CD4-positive, alpha-beta T cell treated with Interleukin-1 beta for 1 hour (primary cell): ENCODE results near the gene CNDP2.
"Not testable (repeated sequence)": the region's sequence is repeated elsewhere in the genome, so short reads cannot be mapped to it uniquely, and the experiment has no call there.

Source experiments
- DNase-seq, 2 donors: peaks; one replicate each; pipeline ENCODE4 v3.0.0-alpha.2; 2020 to 2022

Gene CNDP2

GRCh38 chr18:74519320-74520095 is 23.3 kb downstream of the CNDP2 start:
- DNase-seq = no peak

DNA sequence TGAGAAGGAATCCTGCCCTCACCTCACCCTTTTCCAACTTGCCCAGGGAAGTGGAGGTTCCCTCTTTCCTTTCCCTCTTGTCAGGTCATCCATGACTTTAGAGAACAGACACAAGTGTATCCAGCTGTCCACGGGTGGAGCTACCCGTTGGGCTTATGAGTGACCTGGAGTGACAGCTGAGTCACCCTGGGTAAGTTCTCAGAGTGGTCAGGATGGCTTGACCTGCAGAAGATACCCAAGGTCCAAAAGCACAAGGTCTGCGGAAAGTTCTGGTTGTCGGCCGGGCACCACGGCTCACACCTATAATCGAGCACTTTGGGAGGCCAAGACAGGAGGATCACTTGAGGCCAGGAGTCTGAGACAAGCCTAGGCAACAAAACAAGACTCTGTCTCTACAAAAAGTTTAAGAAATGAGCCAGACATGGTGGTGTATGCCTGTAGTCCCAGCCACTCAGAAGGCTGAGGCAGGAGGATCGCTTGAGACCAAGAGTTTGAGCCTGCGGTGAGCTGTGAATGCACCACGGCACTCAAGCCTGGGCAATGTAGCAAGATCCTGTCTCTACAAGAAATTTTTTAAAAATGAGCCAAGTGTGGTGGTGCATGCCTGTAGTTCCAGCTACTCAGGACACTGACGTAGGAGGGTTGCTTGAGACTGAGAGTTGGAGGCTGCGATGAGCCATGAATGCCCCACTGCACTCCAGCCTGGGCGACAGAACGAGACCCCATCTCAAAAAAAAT is 24.1 kb downstream of the CNDP2 start:
- no peak for DNase-seq

GRCh38 chr18:74521068-74521725 is 25.0 kb downstream of the CNDP2 start:
- no peak for DNase-seq

GRCh38 chr18:74522635-74523548 is 26.7 kb downstream of the CNDP2 start:
- DNase-seq = no peak

GRCh38 chr18:74524097-74524496 is 27.9 kb downstream of the CNDP2 start:
- no peak for DNase-seq

DNA sequence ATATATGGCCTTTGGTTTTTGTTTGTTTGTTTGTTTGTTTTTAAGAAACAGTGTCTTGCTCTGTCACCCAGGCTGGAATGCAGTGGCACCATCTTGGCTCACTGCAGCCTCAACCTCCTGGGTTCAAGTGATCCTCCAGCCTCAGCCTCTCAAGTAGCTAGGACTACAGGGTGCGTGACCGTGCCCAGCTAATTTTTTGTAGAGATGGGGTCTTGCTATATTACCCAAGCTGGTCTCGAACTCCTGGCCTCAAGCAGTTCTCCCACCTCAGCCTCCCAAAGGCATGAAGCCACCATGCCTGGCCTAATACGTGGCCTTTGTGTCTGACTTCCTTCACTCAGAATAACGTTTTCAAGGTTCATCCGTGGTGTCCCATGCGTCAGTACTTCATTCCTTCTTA is 28.8 kb downstream of the CNDP2 start:
- not testable (repeated sequence) for DNase-seq

GRCh38 chr18:74525741-74526140 is 29.6 kb downstream of the CNDP2 start:
- no peak for DNase-seq

DNA sequence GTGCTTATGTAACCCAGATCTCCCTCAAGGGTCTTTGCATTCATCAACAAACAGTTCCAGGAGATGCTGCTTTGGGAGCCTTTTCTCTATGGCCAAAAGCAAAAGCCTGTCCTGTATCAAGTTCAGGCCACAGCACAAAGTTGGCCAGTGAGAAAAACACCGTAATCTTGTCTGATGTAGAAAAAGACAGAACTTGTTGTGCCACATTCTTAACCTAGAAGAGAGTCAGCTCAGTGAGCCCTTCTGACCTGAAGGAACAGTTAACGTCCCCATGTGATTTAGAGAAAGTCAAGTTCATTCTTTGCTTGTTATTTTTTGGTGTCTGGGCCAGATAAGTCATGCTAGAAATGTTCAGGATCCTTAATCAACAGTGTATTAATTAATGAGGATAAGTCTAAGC is 30.3 kb downstream of the CNDP2 start:
- DNase-seq = no peak

GRCh38 chr18:74528478-74528877 is 32.3 kb downstream of the CNDP2 start:
- no peak for DNase-seq

DNA sequence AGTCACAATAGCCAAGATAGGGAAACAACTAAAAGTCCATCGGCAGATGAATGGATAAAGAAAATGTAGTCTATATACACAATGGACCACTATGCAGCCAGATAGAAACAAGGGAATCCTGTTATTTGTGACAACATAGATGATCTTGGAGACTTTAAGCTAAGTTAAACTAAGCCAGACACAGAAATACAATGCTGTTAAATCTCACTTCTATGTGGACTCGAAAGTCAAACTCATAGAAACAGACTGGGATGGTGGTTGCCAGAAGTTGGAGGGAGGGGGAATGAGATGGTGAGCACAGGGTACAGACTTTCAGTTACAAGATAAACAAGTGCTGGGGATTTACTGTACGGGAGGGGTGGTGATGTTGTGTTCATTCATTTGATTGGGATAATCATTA is 32.8 kb downstream of the CNDP2 start:
- no peak for DNase-seq

- no peak for DNase-seq
These were observed 33.2 kb downstream of the CNDP2 start for GRCh38 chr18:74529378-74529777.

GRCh38 chr18:74529811-74530583 is 33.8 kb downstream of the CNDP2 start:
- no peak for DNase-seq

DNA sequence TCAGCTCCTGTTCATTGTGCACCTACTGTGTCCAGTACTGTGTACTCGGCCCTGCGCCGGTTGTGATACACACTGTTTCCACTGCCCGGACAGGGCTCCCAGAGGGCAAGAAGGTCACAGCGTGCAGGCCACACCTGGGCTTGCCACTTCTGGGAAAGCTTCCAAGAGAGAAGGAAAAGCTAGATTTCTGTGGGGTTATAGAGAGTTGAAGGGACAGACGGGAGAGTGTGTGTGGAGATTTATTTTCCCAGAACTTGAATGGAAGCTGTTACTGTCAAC is 34.4 kb downstream of the CNDP2 start:
- DNase-seq = no peak

GRCh38 chr18:74531043-74531442 is 34.9 kb downstream of the CNDP2 start:
- no peak for DNase-seq

GRCh38 chr18:74532511-74533025 is 36.4 kb downstream of the CNDP2 start:
- no peak for DNase-seq

DNA sequence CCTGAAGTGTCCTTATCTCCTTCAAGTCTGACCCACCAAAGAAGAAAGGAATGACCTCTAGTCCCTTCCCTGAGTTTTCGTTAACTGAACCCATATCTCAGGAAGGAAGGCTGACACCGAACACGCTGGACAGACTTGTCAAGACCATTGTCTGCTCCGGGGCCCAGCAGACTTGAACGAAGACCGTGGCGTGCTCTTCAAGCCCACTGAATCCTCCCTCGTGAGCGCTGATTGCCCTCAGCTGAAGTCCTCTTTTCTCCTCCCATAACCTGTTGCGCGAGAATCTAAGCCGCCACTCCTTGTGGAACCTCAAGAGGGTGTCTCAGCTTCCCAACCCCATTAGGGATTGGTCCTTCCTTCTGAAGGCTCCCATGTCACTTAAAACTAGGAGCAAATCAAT is 37.5 kb downstream of the CNDP2 start:
- no peak for DNase-seq

DNA sequence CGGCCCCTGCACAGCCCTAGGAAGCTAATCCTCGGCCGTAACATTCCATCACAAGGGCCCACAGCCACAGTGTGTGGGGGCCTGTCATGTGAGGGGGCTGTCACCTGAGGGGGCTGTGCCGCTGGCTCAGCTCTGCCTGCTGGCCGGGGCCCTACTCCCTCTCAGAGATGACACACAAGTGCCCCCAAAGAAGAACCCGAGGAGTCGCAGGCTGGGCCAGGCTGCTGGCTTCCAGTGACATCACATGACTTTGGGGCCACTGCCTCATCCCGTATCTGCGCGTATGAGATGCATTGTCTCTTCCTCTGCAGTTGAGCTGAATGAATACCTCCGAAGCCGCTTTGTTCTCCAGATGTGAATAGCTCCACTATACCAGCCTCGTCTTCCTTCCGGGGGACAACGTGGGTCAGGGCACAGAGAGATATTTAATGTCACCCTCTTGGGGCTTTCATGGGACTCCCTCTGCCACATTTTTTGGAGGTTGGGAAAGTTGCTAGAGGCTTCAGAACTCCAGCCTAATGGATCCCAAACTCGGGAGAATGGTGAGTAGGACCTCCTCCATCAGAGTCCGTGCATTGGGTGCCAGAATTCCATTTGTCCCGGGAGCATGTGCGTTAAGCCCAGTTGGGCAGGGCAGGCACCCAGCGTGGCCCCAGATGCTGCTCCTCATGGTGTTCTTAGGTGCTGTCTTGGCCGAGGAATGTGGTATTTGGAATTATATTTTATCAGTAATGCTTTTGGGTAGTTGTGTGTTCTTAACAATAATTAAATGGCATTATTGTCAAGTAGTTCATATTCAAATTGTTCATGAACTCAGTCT is 38.2 kb downstream of the CNDP2 start, which contains the start of gene CNDP1:
Gene CNDP1 (plus strand): TSS at position 351 of the 820 bp plus-strand sequence. CDS start 168 bp downstream, at position 519.
- no peak for DNase-seq

GRCh38 chr18:74534981-74535649 is 39.0 kb downstream of the CNDP2 start:
- DNase-seq = no peak

DNA sequence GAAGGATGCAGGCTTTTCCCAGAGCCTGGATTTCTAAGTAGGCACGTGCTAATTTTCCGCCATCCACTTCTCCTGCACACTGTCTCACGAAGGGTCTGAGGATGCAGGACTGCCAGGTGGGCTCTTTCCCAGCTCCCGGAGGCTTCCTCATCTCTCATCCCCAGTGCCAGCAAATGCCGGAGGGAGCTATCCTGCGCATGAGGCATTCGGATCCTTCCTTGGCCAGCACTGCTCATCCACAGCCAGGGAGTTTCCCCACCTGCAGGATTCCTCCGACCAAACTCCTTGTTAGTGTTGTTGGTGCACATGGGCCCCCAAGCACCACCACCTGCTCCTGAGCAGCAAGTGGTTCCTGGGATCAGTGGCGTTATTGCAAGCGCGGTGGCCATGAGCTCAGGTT is 43.1 kb downstream of the CNDP2 start:
- DNase-seq = no peak
